Endothelial cell of umbilical vein (primary cell): ENCODE results near the gene TFF1. TPM values are rescaled to one million over a fixed set of nuclear protein-coding genes. Genes with fewer than 3 reads are reported as not detected.

Experiments
- BruUV-seq: library from RNA; stranded (reverse); fragments of 400-500 nt; replicated peaks from 2 replicates; lab custom pipeline; 2021; lab: Mats Ljungman, UMichigan
- CTCF ChIA-PET: fragments of 300-600, 350-600 bp; sonication (Branson Sonifier 250); formaldehyde crosslinking; loops from one replicate; lab custom pipeline; 2021; ENCODE audit warnings: antibody characterized with exemption, inconsistent platforms; lab: Charles Lee
- POLR2A ChIA-PET: fragments of 300-600, 350-600 bp; sonication (Branson Sonifier 250); formaldehyde crosslinking; loops from one replicate; lab custom pipeline; 2021; ENCODE audit warnings: antibody characterized with exemption, inconsistent platforms; lab: Charles Lee
- DNase-seq: peaks from one replicate; pipeline ENCODE4 v3.0.0-alpha.2; 2011; ENCODE audit warnings: low read depth, low spot score
- FAIRE-seq: peaks from 2 replicates; lab custom pipeline; 2011; peaks lifted over from hg19 to GRCh38; lab: Jason Lieb, UNC
- H2AFZ ChIP-seq: 2 replicates; pipeline ENCODE4 v1.6.0; 2012; ENCODE audit warnings: low read depth, low read length, control low read depth, inconsistent platforms
- H3K27ac ChIP-seq: 2 replicates; pipeline ENCODE4 v1.5.1; 2011; ENCODE audit warnings: low read depth, mild to moderate bottlenecking, control low read depth, low read length, moderate library complexity; ENCODE audit not compliant: insufficient read depth
- H3K27me3 ChIP-seq, 2 experiments: 2 replicates each; pipeline versions ENCODE4 v1.6.0 to v1.6.1; 2011; ENCODE audit warnings: low read length in 2 of 2, mixed read lengths in 1 of 2; ENCODE audit not compliant: control insufficient read depth in 2 of 2, insufficient read depth in 2 of 2
- H3K36me3 ChIP-seq, 2 experiments: 2 replicates in 1 of 2; 3 replicates in 1 of 2; pipeline ENCODE4 v1.5.1; 2011; ENCODE audit warnings: low read length in 2 of 2, mild to moderate bottlenecking in 1 of 2, moderate library complexity in 1 of 2; ENCODE audit not compliant: control insufficient read depth in 2 of 2, insufficient read depth in 2 of 2; ENCODE audit errors: extremely low read depth in 1 of 2
- H3K4me1 ChIP-seq: 3 replicates; pipeline ENCODE4 v1.5.1; 2011; ENCODE audit warnings: mild to moderate bottlenecking, low read length; ENCODE audit not compliant: control insufficient read depth, insufficient read depth; ENCODE audit errors: extremely low read depth
- H3K4me2 ChIP-seq: 2 replicates; pipeline ENCODE4 v1.6.1; 2011; ENCODE audit warnings: low read length, control low read depth, mixed read lengths; ENCODE audit not compliant: insufficient read depth
- H3K4me3 ChIP-seq, 3 experiments: fragments of 200-600 bp in 1 of 3; sonication (generic), shearing (Covaris generic) in 1 of 3; replicated peaks in 1 of 3; 2 replicates each; pipeline ENCODE4 v1.5.1; 2011 to 2016; ENCODE audit warnings: control low read depth in 3 of 3, low read length in 3 of 3, mild to moderate bottlenecking in 2 of 3, inconsistent platforms in 1 of 3, low read depth in 1 of 3, moderate library complexity in 1 of 3; ENCODE audit not compliant: insufficient read depth in 1 of 3
- H3K79me2 ChIP-seq: 2 replicates; pipeline ENCODE4 v1.6.0; 2012; ENCODE audit warnings: low read length, inconsistent platforms; ENCODE audit not compliant: control insufficient read depth, insufficient read depth
- H3K9ac ChIP-seq: replicated peaks from 2 replicates; pipeline ENCODE3; 2011; ENCODE audit warnings: low read length, control low read depth; ENCODE audit not compliant: insufficient read depth; ENCODE audit errors: extremely low read depth
- H3K9me1 ChIP-seq: replicated peaks from 3 replicates; pipeline ENCODE4 v1.6.0; 2011; ENCODE audit warnings: mild to moderate bottlenecking, low read length; ENCODE audit not compliant: control insufficient read depth, insufficient read depth; ENCODE audit errors: extremely low read depth
- H3K9me3 ChIP-seq: replicated peaks from 2 replicates; pipeline ENCODE4 v1.5.1; 2012; ENCODE audit warnings: low read length, inconsistent platforms; ENCODE audit not compliant: control insufficient read depth, insufficient read depth
- H4K20me1 ChIP-seq: replicated peaks from 2 replicates; pipeline ENCODE3; 2011; ENCODE audit warnings: mild to moderate bottlenecking, low read length; ENCODE audit not compliant: control insufficient read depth, insufficient read depth; ENCODE audit errors: extremely low read depth
- CTCF ChIP-seq, 2 donors: IDR thresholded peaks; 1 replicate in 1 of 2; 2 replicates in 1 of 2; pipeline ENCODE4 v1.5.1; 2011; ENCODE audit warnings: low read length in 2 of 2, mild to moderate bottlenecking in 2 of 2, moderate library complexity in 2 of 2, control low read depth in 1 of 2, inconsistent platforms in 1 of 2, low read depth in 1 of 2; ENCODE audit not compliant: insufficient read depth in 1 of 2; ENCODE audit errors: extremely low read depth in 1 of 2
- EZH2 ChIP-seq: IDR thresholded peaks from 2 replicates; pipeline ENCODE4 v1.6.1; 2012; ENCODE audit warnings: borderline replicate concordance, low read depth, mild to moderate bottlenecking, moderate library complexity, low read length, inconsistent platforms; ENCODE audit not compliant: severe bottlenecking
- FOS ChIP-seq: IDR thresholded peaks from 2 replicates; pipeline ENCODE4 v1.6.1; 2011; ENCODE audit warnings: mild to moderate bottlenecking, low read length, moderate library complexity, borderline replicate concordance; ENCODE audit not compliant: insufficient read depth
- GATA2 ChIP-seq: IDR thresholded peaks from 2 replicates; pipeline ENCODE4 v1.7.0; 2011; ENCODE audit warnings: low read depth, mild to moderate bottlenecking, moderate library complexity, mixed read lengths, low read length; ENCODE audit not compliant: insufficient read length, insufficient read depth
- JUN ChIP-seq: IDR thresholded peaks from 2 replicates; pipeline ENCODE4 v1.6.1; 2011; ENCODE audit warnings: borderline replicate concordance, low read depth; ENCODE audit not compliant: insufficient read length, insufficient read depth
- MAX ChIP-seq: IDR thresholded peaks from 2 replicates; pipeline ENCODE4 v1.6.1; 2011; ENCODE audit not compliant: insufficient read depth, insufficient read length
- MYC ChIP-seq: IDR thresholded peaks from one replicate; pipeline ENCODE4 v1.6.1; 2011; ENCODE audit warnings: mild to moderate bottlenecking, low read depth, low read length
- POLR2A ChIP-seq: IDR thresholded peaks from 2 replicates; pipeline ENCODE4 v1.6.1; 2012; ENCODE audit warnings: low read depth, mild to moderate bottlenecking, control low read depth, low read length
- POLR2AphosphoS5 ChIP-seq: IDR thresholded peaks from 2 replicates; pipeline ENCODE4 v1.6.1; 2012; ENCODE audit warnings: low read depth, mild to moderate bottlenecking, control low read depth, low read length, moderate library complexity; ENCODE audit not compliant: insufficient read depth
- dilution Hi-C: fragments of 300-500 bp; cut with MboI; formaldehyde crosslinking; loops from one replicate; pipeline ENCODE4 v1.15.0; 2019; ENCODE audit warnings: low sequenced_read_pairs; ENCODE audit not compliant: extremely low pct_ligation_motif_present
- intact Hi-C: fragments of 100-400 bp; cut with micrococcal nuclease; formaldehyde crosslinking; loops from one replicate; pipeline ENCODE4 v1.10.0; 2022
- polyA plus RNA-seq, 4 experiments: library from polyadenylated mRNA; depleted of rRNA in 3 of 4; stranded (reverse) in 3 of 4; unstranded in 1 of 4; fragments of >200 nt; gene quantifications; 2 replicates each; pipeline versions ENCODE4 v1.2.1 to v1.2.3, GENCODE V29; 2011 to 2012; ENCODE audit warnings: missing spikeins in 1 of 4
- total RNA-seq: library from RNA; stranded (reverse); gene quantifications from 2 replicates; pipeline ENCODE4 v1.2.3, GENCODE V29; 2021

The TFF1 gene
- total and polyA plus RNA-seq, 2 donors (not counting 3 experiments of a cell fraction or from before 2014, with no cell fraction given) = not detected

- H3K27me3 ChIP-seq = peaks cover 0 to 1% of the 10 kb centered on the region in 2 experiments
- no peaks in the 10 kb centered on the region for H3K79me2 ChIP-seq
- no peaks in the 10 kb centered on the region for H3K4me1 ChIP-seq
- FAIRE-seq (no peak), DNase-seq (no peak)
- intact Hi-C loops (no loop called here), dilution Hi-C loops (no loop called here)
- BruUV-seq = no TSS peak
- no peaks in the 10 kb centered on the region for H3K9me3 ChIP-seq
- H2AFZ ChIP-seq = no peak overlapping the region
- H3K36me3 ChIP-seq = no peaks in the 10 kb centered on the region
- H3K4me2 ChIP-seq = no peak overlapping the region
- H4K20me1 ChIP-seq = no peaks in the 10 kb centered on the region
- no peak overlapping the region for H3K4me3 ChIP-seq
- no peak overlapping the region for H3K9ac ChIP-seq
- CTCF ChIA-PET = interaction anchor here (0.7 kb wide), 1 partner anchor 37 kb away, joined by 4 read pairs; no protein-coding TSS in a partner anchor
- no peaks in the 10 kb centered on the region for H3K9me1 ChIP-seq
- H3K27ac ChIP-seq = no peak overlapping the region
- POLR2A ChIA-PET = no interaction called here
- TF ChIP-seq MAX (no peak), EZH2 (no peak), POLR2A (no peak), POLR2AphosphoS5 (no peak), GATA2 (no peak), FOS (no peak), MYC (no peak), CTCF (IDR thresholded peaks at IDR 0.05; ENCODE audit: extremely low read depth in 1 of 2, insufficient read depth in 1 of 2, low read depth in 1 of 2, low read length in 2 of 2) (no peak), JUN (no peak)
These were observed 3.0 kb downstream of the TFF1 start for GRCh38 chr21:42363312-42363711.
